ENCODE measurements around the gene ZNF304. TPM values are rescaled to one million over a fixed set of nuclear protein-coding genes. Genes with fewer than 3 reads are reported as not detected.

The ZNF304 gene
- total and polyA plus RNA-seq, 12 donors: 4.0 to 14.3 (median 11.1) TPM

DNA sequence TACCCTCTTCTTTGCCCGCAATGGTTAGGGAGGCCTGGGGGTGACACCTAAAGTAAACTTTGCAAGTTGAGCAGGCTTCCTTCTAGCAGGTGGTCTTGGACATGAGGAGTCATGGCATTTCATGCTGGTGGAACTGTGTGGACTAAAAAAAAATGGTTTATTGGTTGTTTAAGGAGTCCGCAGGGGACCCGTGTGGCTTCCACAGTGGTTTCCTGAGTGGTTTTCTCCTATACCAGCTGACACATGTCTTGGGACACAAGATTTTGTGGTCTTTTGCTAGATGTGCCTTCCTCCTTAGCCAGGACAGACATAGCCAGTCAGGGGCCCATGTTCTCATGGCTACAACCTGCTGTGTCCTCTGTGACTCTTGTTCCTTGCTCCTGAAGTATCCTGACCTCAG, 29.3 kb upstream of the ZNF304 start:
- H3K36me3 ChIP-seq (replicated peaks in 1 of 2): peaks cover 0 to 34% of the 10 kb centered on the region in 2 donors
- no peak for DNase-seq
- H3K4me3 ChIP-seq: peak overlapping the region in 1 of 4 donors; percentile 64
- H3K4me1 ChIP-seq (replicated peaks in 1 of 2): peaks cover 19 to 21% of the 10 kb centered on the region in 2 donors
- peak overlapping the region in 1 of 5 donors; percentile 91 for H3K27ac ChIP-seq
- intact Hi-C loops (cut with DNase I): no loop called here
- H3K27me3 ChIP-seq: no peaks in the 10 kb centered on the region
- no peaks in the 10 kb centered on the region for H3K9me3 ChIP-seq (replicated peaks in 1 of 3)
- TF ChIP-seq, protein P1, sequence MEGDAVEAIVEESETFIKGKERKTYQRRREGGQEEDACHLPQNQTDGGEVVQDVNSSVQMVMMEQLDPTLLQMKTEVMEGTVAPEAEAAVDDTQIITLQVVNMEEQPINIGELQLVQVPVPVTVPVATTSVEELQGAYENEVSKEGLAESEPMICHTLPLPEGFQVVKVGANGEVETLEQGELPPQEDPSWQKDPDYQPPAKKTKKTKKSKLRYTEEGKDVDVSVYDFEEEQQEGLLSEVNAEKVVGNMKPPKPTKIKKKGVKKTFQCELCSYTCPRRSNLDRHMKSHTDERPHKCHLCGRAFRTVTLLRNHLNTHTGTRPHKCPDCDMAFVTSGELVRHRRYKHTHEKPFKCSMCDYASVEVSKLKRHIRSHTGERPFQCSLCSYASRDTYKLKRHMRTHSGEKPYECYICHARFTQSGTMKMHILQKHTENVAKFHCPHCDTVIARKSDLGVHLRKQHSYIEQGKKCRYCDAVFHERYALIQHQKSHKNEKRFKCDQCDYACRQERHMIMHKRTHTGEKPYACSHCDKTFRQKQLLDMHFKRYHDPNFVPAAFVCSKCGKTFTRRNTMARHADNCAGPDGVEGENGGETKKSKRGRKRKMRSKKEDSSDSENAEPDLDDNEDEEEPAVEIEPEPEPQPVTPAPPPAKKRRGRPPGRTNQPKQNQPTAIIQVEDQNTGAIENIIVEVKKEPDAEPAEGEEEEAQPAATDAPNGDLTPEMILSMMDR (IDR thresholded peaks at IDR 0.05): no peak
- TF ChIP-seq POLR2A (IDR thresholded peaks at IDR 0.05): no peak
- whole genome bisulfite sequencing, 4 donors: 61 to 74% (median 67%) methylated on average over 3 of the region's 3 CpGs

DNA sequence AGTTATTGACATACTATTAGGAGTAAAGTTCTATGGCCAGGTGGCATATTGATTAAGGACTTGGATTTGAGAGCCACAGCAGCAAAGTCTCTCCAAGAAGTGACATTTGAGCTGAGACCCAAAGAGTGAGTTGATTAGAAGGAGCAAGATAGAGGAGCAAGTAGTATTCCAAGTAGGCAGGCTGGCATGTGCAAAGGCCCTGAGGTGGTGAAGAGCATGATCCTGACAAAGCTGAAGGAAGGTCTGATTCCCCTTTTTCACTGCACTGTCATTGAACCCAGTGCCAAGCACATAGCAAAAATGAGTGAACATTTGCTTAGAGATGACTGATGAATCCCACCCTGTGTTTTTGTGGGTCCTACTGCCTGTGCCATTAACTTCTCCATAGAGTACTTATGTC, 26.1 kb upstream of the ZNF304 start:
- intact Hi-C loops (cut with DNase I): no loop called here
- Histone ChIP-seq H3K4me3 (no peak overlapping the region), H3K4me1 (replicated peaks in 1 of 2) (peaks cover 19 to 21% of the 10 kb centered on the region in 2 donors), H3K9me3 (replicated peaks in 1 of 3) (peaks cover 0 to 8% (median 0%) of the 10 kb centered on the region in 3 donors), H3K36me3 (replicated peaks in 1 of 2) (peaks cover 0 to 59% of the 10 kb centered on the region in 2 donors), H3K27me3 (no peaks in the 10 kb centered on the region), H3K27ac (no peak overlapping the region)
- DNase-seq: no peak
- no peak for TF ChIP-seq POLR2A (IDR thresholded peaks at IDR 0.05)
- TF ChIP-seq, protein P1 (IDR thresholded peaks at IDR 0.05): no peak

DNA sequence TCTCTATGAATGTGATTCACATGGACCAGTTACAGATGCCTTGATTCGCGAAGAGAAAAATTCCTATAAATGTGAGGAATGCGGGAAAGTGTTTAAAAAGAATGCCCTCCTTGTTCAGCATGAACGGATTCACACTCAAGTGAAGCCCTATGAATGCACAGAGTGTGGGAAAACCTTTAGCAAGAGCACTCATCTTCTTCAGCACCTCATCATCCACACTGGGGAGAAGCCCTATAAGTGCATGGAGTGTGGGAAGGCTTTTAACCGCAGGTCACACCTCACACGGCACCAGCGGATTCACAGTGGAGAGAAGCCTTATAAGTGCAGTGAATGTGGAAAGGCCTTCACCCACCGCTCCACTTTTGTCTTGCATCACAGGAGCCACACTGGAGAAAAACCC, 23.1 kb upstream of the ZNF304 start:
- peaks cover 0 to 8% (median 0%) of the 10 kb centered on the region in 3 donors for H3K9me3 ChIP-seq (replicated peaks in 1 of 3)
- peaks cover 0 to 59% of the 10 kb centered on the region in 2 donors for H3K36me3 ChIP-seq (replicated peaks in 1 of 2)
- no peaks in the 10 kb centered on the region for H3K4me1 ChIP-seq (replicated peaks in 1 of 2)
- no peak for DNase-seq
- intact Hi-C loops (cut with DNase I): no loop called here
- WGBS, 4 donors: 90 to 97% (median 92%) methylated on average over 8 of the region's 8 CpGs
- no peak overlapping the region for H3K27ac ChIP-seq
- TF ChIP-seq, protein P1 (IDR thresholded peaks at IDR 0.05): no peak
- TF ChIP-seq POLR2A (IDR thresholded peaks at IDR 0.05): no peak
- H3K27me3 ChIP-seq: no peaks in the 10 kb centered on the region
- no peak overlapping the region for H3K4me3 ChIP-seq

DNA sequence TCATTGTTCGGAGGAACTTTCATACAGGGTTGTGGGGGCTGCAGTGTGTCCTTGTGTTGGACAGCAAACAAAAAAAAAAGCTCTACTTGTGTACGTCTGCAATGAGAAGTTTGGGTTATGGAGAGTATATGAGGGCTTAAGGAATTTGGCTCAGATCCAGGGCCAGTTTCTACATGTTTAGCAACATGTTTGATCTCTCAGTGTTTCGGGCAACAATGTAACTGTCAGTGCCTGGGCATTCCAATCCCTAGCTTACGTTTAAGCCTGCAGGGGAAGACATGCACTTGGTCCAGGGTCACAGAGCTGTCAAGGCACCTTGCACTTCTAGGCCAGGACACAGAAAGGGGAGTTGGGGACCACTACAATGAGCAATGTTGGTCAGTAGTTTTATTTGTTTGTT, 16.9 kb upstream of the ZNF304 start:
- H3K27ac ChIP-seq: no peak overlapping the region
- intact Hi-C loops (cut with DNase I): no loop called here
- TF ChIP-seq, protein P1 (IDR thresholded peaks at IDR 0.05): no peak
- no peak for TF ChIP-seq POLR2A (IDR thresholded peaks at IDR 0.05)

More for the DNA sequence above, 16.9 kb upstream of the ZNF304 start:
- H3K4me1 ChIP-seq (replicated peaks in 1 of 2): no peaks in the 10 kb centered on the region
- no peak for DNase-seq
- H3K9me3 ChIP-seq (replicated peaks in 1 of 3): no peaks in the 10 kb centered on the region
- no peaks in the 10 kb centered on the region for H3K27me3 ChIP-seq
- H3K4me3 ChIP-seq: no peak overlapping the region
- WGBS, 4 donors: 90 to 95% (median 94%) methylated on average over 4 of the region's 4 CpGs
- no peaks in the 10 kb centered on the region for H3K36me3 ChIP-seq (replicated peaks in 1 of 2)
